Dendritic cell treated with granulocyte-macrophage colony-stimulating factor and Interleukin-4, amounts not matched to agents 40 ng/mL and 50 ng/mL, for 4 days (primary cell): ENCODE data around the gene BRSK2.
"Not testable (repeated sequence)": the region's sequence is repeated elsewhere in the genome, so short reads cannot be mapped to it uniquely, and the experiment has no call there.

Experiments
- H3K27ac Mint-ChIP-seq: one replicate; pipeline ENCODE4 v1.8.0; 2022; ENCODE audit warnings: mild to moderate bottlenecking, mixed read lengths
- H3K27me3 Mint-ChIP-seq: one replicate; pipeline ENCODE4 v1.8.0; 2022; ENCODE audit warnings: mild to moderate bottlenecking, mixed read lengths
- H3K36me3 Mint-ChIP-seq: one replicate; pipeline ENCODE4 v1.8.0; 2022; ENCODE audit warnings: low read depth, mixed read lengths
- H3K4me1 Mint-ChIP-seq: one replicate; pipeline ENCODE4 v1.8.0; 2022; ENCODE audit warnings: low read depth, mixed read lengths
- H3K4me3 Mint-ChIP-seq: one replicate; pipeline ENCODE4 v1.8.0; 2022; ENCODE audit warnings: mild to moderate bottlenecking, moderate library complexity, mixed read lengths
- H3K9me3 Mint-ChIP-seq: one replicate; pipeline ENCODE4 v1.8.0; 2022; ENCODE audit warnings: mixed read lengths
- intact Hi-C: fragments of 100-400 bp; cut with micrococcal nuclease; formaldehyde crosslinking; loops from one replicate; pipeline ENCODE4 v1.15.0; 2022

BRSK2 gene

GRCh38 chr11:1401656-1402221 is 12.0 kb downstream of the BRSK2 start:
- Mint-ChIP-seq H3K4me1 (no peaks in the 10 kb centered on the region), H3K27me3 (peaks cover 17% of the 10 kb centered on the region), H3K36me3 (no peaks in the 10 kb centered on the region), H3K4me3 (no peak overlapping the region), H3K27ac (no peak overlapping the region), H3K9me3 (no peaks in the 10 kb centered on the region)
- intact Hi-C loops, result no loop called here

GRCh38 chr11:1402355-1403077 is 12.8 kb downstream of the BRSK2 start:
- Mint-ChIP-seq H3K36me3 (no peaks in the 10 kb centered on the region), H3K27me3 (peaks cover 17% of the 10 kb centered on the region), H3K27ac (no peak overlapping the region), H3K4me3 (no peak overlapping the region), H3K4me1 (no peaks in the 10 kb centered on the region), H3K9me3 (no peaks in the 10 kb centered on the region)
- intact Hi-C loops, result no loop called here

GRCh38 chr11:1403078-1403620 is 13.4 kb downstream of the BRSK2 start:
- H3K4me1 Mint-ChIP-seq, result no peaks in the 10 kb centered on the region
- H3K27ac Mint-ChIP-seq, result no peak overlapping the region
- intact Hi-C loops, result no loop called here
- no peak overlapping the region for H3K4me3 Mint-ChIP-seq
- no peaks in the 10 kb centered on the region for H3K9me3 Mint-ChIP-seq
- peaks cover 17% of the 10 kb centered on the region for H3K27me3 Mint-ChIP-seq
- H3K36me3 Mint-ChIP-seq, result no peaks in the 10 kb centered on the region

- peaks cover 17% of the 10 kb centered on the region for H3K27me3 Mint-ChIP-seq
- no peaks in the 10 kb centered on the region for H3K4me1 Mint-ChIP-seq
- H3K9me3 Mint-ChIP-seq, result no peaks in the 10 kb centered on the region
- no peak overlapping the region for H3K27ac Mint-ChIP-seq
- no peak overlapping the region for H3K4me3 Mint-ChIP-seq
- intact Hi-C loops, result no loop called here
- H3K36me3 Mint-ChIP-seq, result no peaks in the 10 kb centered on the region
These were observed 14.2 kb downstream of the BRSK2 start for GRCh38 chr11:1403721-1404460.

- H3K4me1 Mint-ChIP-seq, result no peaks in the 10 kb centered on the region
- intact Hi-C loops, result no loop called here
- H3K9me3 Mint-ChIP-seq, result no peaks in the 10 kb centered on the region
- H3K36me3 Mint-ChIP-seq, result no peaks in the 10 kb centered on the region
- no peak overlapping the region for H3K27ac Mint-ChIP-seq
- no peak overlapping the region for H3K4me3 Mint-ChIP-seq
- peaks cover 13% of the 10 kb centered on the region for H3K27me3 Mint-ChIP-seq
These were observed 14.9 kb downstream of the BRSK2 start for GRCh38 chr11:1404461-1405185.

- H3K9me3 Mint-ChIP-seq, result no peaks in the 10 kb centered on the region
- no peak overlapping the region for H3K4me3 Mint-ChIP-seq
- no peak overlapping the region for H3K27ac Mint-ChIP-seq
These were observed 15.7 kb downstream of the BRSK2 start for GRCh38 chr11:1405186-1406020.

GRCh38 chr11:1406571-1407485 is 17.1 kb downstream of the BRSK2 start:
- Mint-ChIP-seq H3K36me3 (no peaks in the 10 kb centered on the region), H3K4me1 (no peaks in the 10 kb centered on the region), H3K4me3 (no peak overlapping the region), H3K27me3 (peaks cover 3% of the 10 kb centered on the region), H3K9me3 (no peaks in the 10 kb centered on the region), H3K27ac (no peak overlapping the region)
- intact Hi-C loops, result no loop called here

More at GRCh38 chr11:1405186-1406020, 15.7 kb downstream of the BRSK2 start:
- no peaks in the 10 kb centered on the region for H3K4me1 Mint-ChIP-seq
- no peaks in the 10 kb centered on the region for H3K36me3 Mint-ChIP-seq
- peaks cover 11% of the 10 kb centered on the region for H3K27me3 Mint-ChIP-seq
- intact Hi-C loops, result no loop called here

- H3K4me1 Mint-ChIP-seq, result no peaks in the 10 kb centered on the region
- peaks cover 2% of the 10 kb centered on the region for H3K27me3 Mint-ChIP-seq
- intact Hi-C loops, result no loop called here
These were observed 17.9 kb downstream of the BRSK2 start for GRCh38 chr11:1407668-1408067.

GRCh38 chr11:1408346-1408745 is 18.6 kb downstream of the BRSK2 start:
- Mint-ChIP-seq H3K4me3 (no peak overlapping the region), H3K27me3 (peaks cover 2% of the 10 kb centered on the region), H3K36me3 (no peaks in the 10 kb centered on the region), H3K4me1 (no peaks in the 10 kb centered on the region), H3K27ac (no peak overlapping the region), H3K9me3 (no peaks in the 10 kb centered on the region)
- intact Hi-C loops, result no loop called here

More at GRCh38 chr11:1407668-1408067, 17.9 kb downstream of the BRSK2 start:
- H3K4me3 Mint-ChIP-seq, result no peak overlapping the region
- no peaks in the 10 kb centered on the region for H3K36me3 Mint-ChIP-seq
- no peaks in the 10 kb centered on the region for H3K9me3 Mint-ChIP-seq
- no peak overlapping the region for H3K27ac Mint-ChIP-seq

GRCh38 chr11:1409108-1409851 is 19.5 kb downstream of the BRSK2 start:
- H3K4me1 Mint-ChIP-seq, result no peaks in the 10 kb centered on the region
- H3K4me3 Mint-ChIP-seq, result no peak overlapping the region
- intact Hi-C loops, result no loop called here
- H3K27ac Mint-ChIP-seq, result no peak overlapping the region
- peaks cover 2% of the 10 kb centered on the region for H3K27me3 Mint-ChIP-seq
- no peaks in the 10 kb centered on the region for H3K9me3 Mint-ChIP-seq
- no peaks in the 10 kb centered on the region for H3K36me3 Mint-ChIP-seq

- H3K9me3 Mint-ChIP-seq, H3K4me3 Mint-ChIP-seq, H3K4me1 Mint-ChIP-seq, H3K27ac Mint-ChIP-seq, intact Hi-C loops, H3K36me3 Mint-ChIP-seq, H3K27me3 Mint-ChIP-seq: not testable (repeated sequence)
These were observed 20.1 kb downstream of the BRSK2 start for GRCh38 chr11:1409852-1410125.
